HEK293 (cell line): Measurements from ENCODE around the gene ZNF484.

Experiments
- CTCF ChIP-seq: fragments of 450-650 bp; formaldehyde crosslinking; IDR thresholded peaks from 2 replicates; pipeline ENCODE4 v1.5.1; 2016; ENCODE audit warnings: missing biosample characterization, missing genetic modification characterization
- YY1 ChIP-seq: fragments of 450-650 bp; formaldehyde crosslinking; IDR thresholded peaks from 2 replicates; pipeline ENCODE4 v1.5.1; 2018; ENCODE audit warnings: missing biosample characterization, missing genetic modification characterization

- TF ChIP-seq CTCF (tag by site-specific recombination) (no peak), YY1 (no peak)
Observed at GRCh38 chr9:92795598-92796336, 82.1 kb downstream of the ZNF484 start.
